ENCODE measurements around the gene WNT1.

DNA sequence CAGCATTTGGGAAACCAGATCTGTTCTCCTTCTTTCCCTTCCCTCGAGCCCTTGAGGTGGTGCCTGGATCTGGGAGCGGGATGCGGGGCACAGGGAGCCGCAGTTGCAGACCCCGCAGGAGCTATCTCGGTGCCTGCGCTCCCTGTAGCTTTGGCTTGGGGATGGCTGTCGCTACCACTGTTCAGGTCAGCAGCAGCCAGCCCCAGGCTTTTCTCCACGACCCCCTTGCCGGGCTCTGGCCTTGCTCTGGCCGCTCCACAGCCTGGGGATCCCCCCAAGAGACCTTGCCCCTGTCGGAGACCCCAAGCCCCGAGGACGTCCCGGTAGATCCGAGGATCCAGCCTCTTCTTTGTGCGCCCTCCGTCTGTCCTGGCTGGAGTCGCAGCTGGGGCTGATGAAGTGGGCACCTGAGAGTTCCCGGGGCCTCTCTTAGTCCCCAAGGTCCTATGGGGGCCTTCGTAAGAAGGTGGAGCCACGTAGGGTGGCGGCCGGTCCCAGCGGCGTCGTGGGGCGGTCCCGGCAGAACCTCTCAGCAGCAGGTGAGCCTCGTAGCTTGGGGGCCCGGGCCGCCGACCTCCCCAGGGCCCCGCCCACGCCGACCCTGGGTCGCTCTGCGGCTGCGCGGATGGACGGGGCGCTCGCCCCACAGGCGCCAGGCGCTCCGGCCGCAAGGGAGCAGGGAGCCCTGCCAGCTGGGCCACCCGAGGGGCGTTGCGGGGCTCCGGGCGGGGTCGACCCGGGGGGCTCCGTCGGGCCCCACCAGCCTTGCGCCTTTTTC lies 19.8 kb downstream of the WNT1 start:
- TF ChIP-seq, protein P1, sequence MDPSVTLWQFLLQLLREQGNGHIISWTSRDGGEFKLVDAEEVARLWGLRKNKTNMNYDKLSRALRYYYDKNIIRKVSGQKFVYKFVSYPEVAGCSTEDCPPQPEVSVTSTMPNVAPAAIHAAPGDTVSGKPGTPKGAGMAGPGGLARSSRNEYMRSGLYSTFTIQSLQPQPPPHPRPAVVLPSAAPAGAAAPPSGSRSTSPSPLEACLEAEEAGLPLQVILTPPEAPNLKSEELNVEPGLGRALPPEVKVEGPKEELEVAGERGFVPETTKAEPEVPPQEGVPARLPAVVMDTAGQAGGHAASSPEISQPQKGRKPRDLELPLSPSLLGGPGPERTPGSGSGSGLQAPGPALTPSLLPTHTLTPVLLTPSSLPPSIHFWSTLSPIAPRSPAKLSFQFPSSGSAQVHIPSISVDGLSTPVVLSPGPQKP (IDR thresholded peaks at IDR 0.05; ENCODE audit: low read depth, low read length), result no peak
- TF ChIP-seq POLR2AphosphoS5 (IDR thresholded peaks at IDR 0.05; ENCODE audit: low read length), result no peak
- TF ChIP-seq, protein P2, sequence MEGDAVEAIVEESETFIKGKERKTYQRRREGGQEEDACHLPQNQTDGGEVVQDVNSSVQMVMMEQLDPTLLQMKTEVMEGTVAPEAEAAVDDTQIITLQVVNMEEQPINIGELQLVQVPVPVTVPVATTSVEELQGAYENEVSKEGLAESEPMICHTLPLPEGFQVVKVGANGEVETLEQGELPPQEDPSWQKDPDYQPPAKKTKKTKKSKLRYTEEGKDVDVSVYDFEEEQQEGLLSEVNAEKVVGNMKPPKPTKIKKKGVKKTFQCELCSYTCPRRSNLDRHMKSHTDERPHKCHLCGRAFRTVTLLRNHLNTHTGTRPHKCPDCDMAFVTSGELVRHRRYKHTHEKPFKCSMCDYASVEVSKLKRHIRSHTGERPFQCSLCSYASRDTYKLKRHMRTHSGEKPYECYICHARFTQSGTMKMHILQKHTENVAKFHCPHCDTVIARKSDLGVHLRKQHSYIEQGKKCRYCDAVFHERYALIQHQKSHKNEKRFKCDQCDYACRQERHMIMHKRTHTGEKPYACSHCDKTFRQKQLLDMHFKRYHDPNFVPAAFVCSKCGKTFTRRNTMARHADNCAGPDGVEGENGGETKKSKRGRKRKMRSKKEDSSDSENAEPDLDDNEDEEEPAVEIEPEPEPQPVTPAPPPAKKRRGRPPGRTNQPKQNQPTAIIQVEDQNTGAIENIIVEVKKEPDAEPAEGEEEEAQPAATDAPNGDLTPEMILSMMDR (IDR thresholded peaks at IDR 0.05 in 2 of 3, conservative IDR thresholded peaks at IDR 0.05 in 1 of 3; ENCODE audit: control insufficient read depth in 2 of 3, extremely low read depth in 1 of 3, insufficient read depth in 1 of 3, low read depth in 3 of 3, low read length in 3 of 3), result no peak
- TF ChIP-seq CREM (IDR thresholded peaks at IDR 0.05; ENCODE audit: low read depth), result no peak
- no peak for TF ChIP-seq MTA3 (IDR thresholded peaks at IDR 0.05; ENCODE audit: borderline replicate concordance, low read length)
- no peak for TF ChIP-seq MYC (IDR thresholded peaks at IDR 0.05; ENCODE audit: insufficient read depth, insufficient read length, insufficient replicate concordance, low read length, severe bottlenecking)
- TF ChIP-seq, protein P3, sequence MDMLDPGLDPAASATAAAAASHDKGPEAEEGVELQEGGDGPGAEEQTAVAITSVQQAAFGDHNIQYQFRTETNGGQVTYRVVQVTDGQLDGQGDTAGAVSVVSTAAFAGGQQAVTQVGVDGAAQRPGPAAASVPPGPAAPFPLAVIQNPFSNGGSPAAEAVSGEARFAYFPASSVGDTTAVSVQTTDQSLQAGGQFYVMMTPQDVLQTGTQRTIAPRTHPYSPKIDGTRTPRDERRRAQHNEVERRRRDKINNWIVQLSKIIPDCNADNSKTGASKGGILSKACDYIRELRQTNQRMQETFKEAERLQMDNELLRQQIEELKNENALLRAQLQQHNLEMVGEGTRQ (IDR thresholded peaks at IDR 0.05; ENCODE audit: borderline replicate concordance, low read depth, low read length), result no peak
- no peak for TF ChIP-seq NFXL1 (IDR thresholded peaks at IDR 0.05; ENCODE audit: borderline replicate concordance)
- TF ChIP-seq, protein P4, sequence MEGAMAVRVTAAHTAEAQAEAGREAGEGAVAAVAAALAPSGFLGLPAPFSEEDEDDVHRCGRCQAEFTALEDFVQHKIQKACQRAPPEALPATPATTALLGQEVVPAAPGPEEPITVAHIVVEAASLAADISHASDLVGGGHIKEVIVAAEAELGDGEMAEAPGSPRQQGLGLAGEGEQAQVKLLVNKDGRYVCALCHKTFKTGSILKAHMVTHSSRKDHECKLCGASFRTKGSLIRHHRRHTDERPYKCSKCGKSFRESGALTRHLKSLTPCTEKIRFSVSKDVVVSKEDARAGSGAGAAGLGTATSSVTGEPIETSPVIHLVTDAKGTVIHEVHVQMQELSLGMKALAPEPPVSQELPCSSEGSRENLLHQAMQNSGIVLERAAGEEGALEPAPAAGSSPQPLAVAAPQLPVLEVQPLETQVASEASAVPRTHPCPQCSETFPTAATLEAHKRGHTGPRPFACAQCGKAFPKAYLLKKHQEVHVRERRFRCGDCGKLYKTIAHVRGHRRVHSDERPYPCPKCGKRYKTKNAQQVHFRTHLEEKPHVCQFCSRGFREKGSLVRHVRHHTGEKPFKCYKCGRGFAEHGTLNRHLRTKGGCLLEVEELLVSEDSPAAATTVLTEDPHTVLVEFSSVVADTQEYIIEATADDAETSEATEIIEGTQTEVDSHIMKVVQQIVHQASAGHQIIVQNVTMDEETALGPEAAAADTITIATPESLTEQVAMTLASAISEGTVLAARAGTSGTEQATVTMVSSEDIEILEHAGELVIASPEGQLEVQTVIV (IDR thresholded peaks at IDR 0.05; ENCODE audit: borderline replicate concordance, partially characterized antibody), result no peak
- no peak for TF ChIP-seq CHD4 (IDR thresholded peaks at IDR 0.05)
- TF ChIP-seq, protein P5, sequence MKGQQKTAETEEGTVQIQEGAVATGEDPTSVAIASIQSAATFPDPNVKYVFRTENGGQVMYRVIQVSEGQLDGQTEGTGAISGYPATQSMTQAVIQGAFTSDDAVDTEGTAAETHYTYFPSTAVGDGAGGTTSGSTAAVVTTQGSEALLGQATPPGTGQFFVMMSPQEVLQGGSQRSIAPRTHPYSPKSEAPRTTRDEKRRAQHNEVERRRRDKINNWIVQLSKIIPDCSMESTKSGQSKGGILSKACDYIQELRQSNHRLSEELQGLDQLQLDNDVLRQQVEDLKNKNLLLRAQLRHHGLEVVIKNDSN (IDR thresholded peaks at IDR 0.05; ENCODE audit: borderline replicate concordance, extremely low read length, insufficient read depth, low read depth, low read length), result no peak
- TF ChIP-seq, protein P6, sequence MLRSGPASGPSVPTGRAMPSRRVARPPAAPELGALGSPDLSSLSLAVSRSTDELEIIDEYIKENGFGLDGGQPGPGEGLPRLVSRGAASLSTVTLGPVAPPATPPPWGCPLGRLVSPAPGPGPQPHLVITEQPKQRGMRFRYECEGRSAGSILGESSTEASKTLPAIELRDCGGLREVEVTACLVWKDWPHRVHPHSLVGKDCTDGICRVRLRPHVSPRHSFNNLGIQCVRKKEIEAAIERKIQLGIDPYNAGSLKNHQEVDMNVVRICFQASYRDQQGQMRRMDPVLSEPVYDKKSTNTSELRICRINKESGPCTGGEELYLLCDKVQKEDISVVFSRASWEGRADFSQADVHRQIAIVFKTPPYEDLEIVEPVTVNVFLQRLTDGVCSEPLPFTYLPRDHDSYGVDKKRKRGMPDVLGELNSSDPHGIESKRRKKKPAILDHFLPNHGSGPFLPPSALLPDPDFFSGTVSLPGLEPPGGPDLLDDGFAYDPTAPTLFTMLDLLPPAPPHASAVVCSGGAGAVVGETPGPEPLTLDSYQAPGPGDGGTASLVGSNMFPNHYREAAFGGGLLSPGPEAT (IDR thresholded peaks at IDR 0.05; ENCODE audit: low read depth), result no peak
- no peak for TF ChIP-seq SUZ12 (IDR thresholded peaks at IDR 0.05; ENCODE audit: unreplicated experiment)
- TF ChIP-seq RAD21 (IDR thresholded peaks at IDR 0.05; ENCODE audit: insufficient read depth, low read depth, low read length), result no peak

Data from GM12878 (cell line).